DOHH2 (cell line): ENCODE results near the gene NEURL2.

Experiments used
- H3F3A ChIP-seq: fragments of 200-600 bp; sonication (generic), shearing (Covaris generic); 2 replicates; pipeline ENCODE4 v1.6.0; 2016; ENCODE audit warnings: antibody characterized with exemption, mild to moderate bottlenecking; ENCODE audit not compliant: control insufficient read depth, insufficient read depth
- H3K27ac ChIP-seq: fragments of 200-600 bp; sonication (generic); 2 replicates; pipeline ENCODE4 v1.5.1; 2014; ENCODE audit warnings: low read depth, mild to moderate bottlenecking, low read length, moderate library complexity
- H3K27me3 ChIP-seq: fragments of 200-600 bp; sonication (generic); 2 replicates; pipeline ENCODE4 v1.6.1; 2014; ENCODE audit warnings: mild to moderate bottlenecking, low read length, mixed read lengths; ENCODE audit not compliant: control insufficient read depth
- H3K36me3 ChIP-seq: fragments of 200-600 bp; sonication (generic); 2 replicates; pipeline ENCODE4 v1.6.1; 2014; ENCODE audit warnings: mild to moderate bottlenecking, low read length, moderate library complexity, mixed read lengths; ENCODE audit not compliant: control insufficient read depth
- H3K4me1 ChIP-seq: fragments of 200-600 bp; sonication (generic); 2 replicates; pipeline ENCODE4 v1.6.1; 2014; ENCODE audit warnings: mild to moderate bottlenecking, low read length, mixed read lengths; ENCODE audit not compliant: control insufficient read depth
- H3K4me2 ChIP-seq: fragments of 200-600 bp; sonication (generic); 2 replicates; pipeline ENCODE4 v1.6.0; 2014; ENCODE audit warnings: mild to moderate bottlenecking, low read length, moderate library complexity
- H3K4me3 ChIP-seq: fragments of 200-600 bp; sonication (generic); 2 replicates; pipeline ENCODE4 v1.5.1; 2014; ENCODE audit warnings: mild to moderate bottlenecking, low read length, mixed read lengths
- H3K79me2 ChIP-seq: fragments of 200-600 bp; sonication (generic); 2 replicates; pipeline ENCODE4 v1.6.1; 2014; ENCODE audit warnings: mild to moderate bottlenecking, low read length, mixed read lengths; ENCODE audit not compliant: control insufficient read depth
- H3K9me2 ChIP-seq: fragments of 200-600 bp; sonication (generic); replicated peaks from 2 replicates; pipeline ENCODE4 v1.6.1; 2014; ENCODE audit warnings: mild to moderate bottlenecking, low read length, mixed read lengths; ENCODE audit not compliant: control insufficient read depth
- H3K9me3 ChIP-seq: fragments of 200-600 bp; sonication (generic); 2 replicates; pipeline ENCODE4 v1.6.1; 2014; ENCODE audit warnings: antibody characterized with exemption, low read length, mixed read lengths; ENCODE audit not compliant: control insufficient read depth, insufficient read depth
- H4K20me1 ChIP-seq: fragments of 200-600 bp; sonication (generic); 2 replicates; pipeline ENCODE4 v1.6.0; 2014; ENCODE audit warnings: low read depth, mild to moderate bottlenecking, antibody characterized with exemption, low read length, moderate library complexity; ENCODE audit not compliant: control insufficient read depth, insufficient read depth
- EZH2phosphoT487 ChIP-seq: fragments of 200-600 bp; sonication (generic); IDR thresholded peaks from 2 replicates; pipeline ENCODE4 v1.6.1; 2017; ENCODE audit warnings: borderline replicate concordance, mild to moderate bottlenecking, antibody characterized with exemption, low read length, moderate library complexity, mixed read lengths
- TF ChIP-seq, protein P1 (sequence below): fragments of 200-600 bp; sonication (generic); IDR thresholded peaks from one replicate; pipeline ENCODE4 v1.5.1; 2014; ENCODE audit warnings: antibody characterized with exemption, mild to moderate bottlenecking, low read depth, low read length; ENCODE audit not compliant: poor library complexity, severe bottlenecking

The NEURL2 gene

GRCh38 chr20:45927071-45927878, 36.3 kb upstream of the NEURL2 start:
- Histone ChIP-seq H3F3A (no peaks in the 10 kb centered on the region), H3K4me2 (no peak overlapping the region), H3K27ac (no peak overlapping the region), H4K20me1 (no peaks in the 10 kb centered on the region), H3K9me3 (no peaks in the 10 kb centered on the region), H3K27me3 (no peaks in the 10 kb centered on the region), H3K9me2 (no peaks in the 10 kb centered on the region), H3K4me1 (no peaks in the 10 kb centered on the region), H3K4me3 (no peak overlapping the region), H3K79me2 (no peaks in the 10 kb centered on the region), H3K36me3 (no peaks in the 10 kb centered on the region)
- TF ChIP-seq, protein P1, sequence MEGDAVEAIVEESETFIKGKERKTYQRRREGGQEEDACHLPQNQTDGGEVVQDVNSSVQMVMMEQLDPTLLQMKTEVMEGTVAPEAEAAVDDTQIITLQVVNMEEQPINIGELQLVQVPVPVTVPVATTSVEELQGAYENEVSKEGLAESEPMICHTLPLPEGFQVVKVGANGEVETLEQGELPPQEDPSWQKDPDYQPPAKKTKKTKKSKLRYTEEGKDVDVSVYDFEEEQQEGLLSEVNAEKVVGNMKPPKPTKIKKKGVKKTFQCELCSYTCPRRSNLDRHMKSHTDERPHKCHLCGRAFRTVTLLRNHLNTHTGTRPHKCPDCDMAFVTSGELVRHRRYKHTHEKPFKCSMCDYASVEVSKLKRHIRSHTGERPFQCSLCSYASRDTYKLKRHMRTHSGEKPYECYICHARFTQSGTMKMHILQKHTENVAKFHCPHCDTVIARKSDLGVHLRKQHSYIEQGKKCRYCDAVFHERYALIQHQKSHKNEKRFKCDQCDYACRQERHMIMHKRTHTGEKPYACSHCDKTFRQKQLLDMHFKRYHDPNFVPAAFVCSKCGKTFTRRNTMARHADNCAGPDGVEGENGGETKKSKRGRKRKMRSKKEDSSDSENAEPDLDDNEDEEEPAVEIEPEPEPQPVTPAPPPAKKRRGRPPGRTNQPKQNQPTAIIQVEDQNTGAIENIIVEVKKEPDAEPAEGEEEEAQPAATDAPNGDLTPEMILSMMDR: no peak
- no peak for TF ChIP-seq EZH2phosphoT487

- Histone ChIP-seq H3F3A (no peaks in the 10 kb centered on the region), H4K20me1 (no peaks in the 10 kb centered on the region), H3K9me3 (no peaks in the 10 kb centered on the region), H3K27me3 (peaks cover 2% of the 10 kb centered on the region), H3K27ac (no peak overlapping the region), H3K4me1 (no peaks in the 10 kb centered on the region), H3K36me3 (no peaks in the 10 kb centered on the region), H3K4me2 (no peak overlapping the region), H3K9me2 (no peaks in the 10 kb centered on the region), H3K79me2 (no peaks in the 10 kb centered on the region), H3K4me3 (no peak overlapping the region)
- no peak for TF ChIP-seq EZH2phosphoT487
- TF ChIP-seq, protein P1: no peak
Observed at GRCh38 chr20:45926731-45927070, 35.7 kb upstream of the NEURL2 start.

DNA sequence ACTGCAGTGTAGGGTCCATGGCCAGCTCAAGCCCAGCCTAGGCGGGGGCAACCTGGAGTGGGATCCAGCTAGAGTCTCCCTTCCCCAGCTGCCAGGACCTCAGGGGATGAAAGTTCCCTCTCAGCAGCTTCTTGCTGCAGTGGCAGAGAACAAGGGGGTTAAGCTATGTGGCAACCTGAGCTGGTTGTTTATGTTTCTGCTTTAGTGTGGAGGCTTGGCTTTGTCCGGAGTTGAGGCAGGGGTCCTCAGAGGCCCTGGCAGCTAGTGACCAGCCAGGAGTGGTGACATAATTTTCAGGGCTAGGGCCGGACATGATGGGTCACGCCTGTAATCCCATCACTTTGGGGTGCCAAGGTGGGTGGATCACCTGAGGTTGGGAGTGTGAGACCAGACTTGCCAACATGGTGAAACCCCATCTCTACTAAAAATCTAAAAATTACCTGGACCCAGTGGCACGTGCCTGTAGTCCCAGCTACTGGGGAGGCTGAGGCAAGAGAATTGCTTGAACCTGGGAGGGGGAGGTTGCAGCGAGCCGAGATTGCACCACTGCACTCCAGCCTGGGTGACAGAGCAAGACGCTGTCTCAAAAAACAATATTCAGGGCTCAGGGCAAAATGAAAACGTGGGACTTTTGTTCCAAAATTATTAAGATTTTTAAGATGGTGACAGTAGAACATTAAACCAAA, 35.0 kb upstream of the NEURL2 start:
- Histone ChIP-seq H3K27ac (no peak overlapping the region), H3F3A (no peaks in the 10 kb centered on the region), H3K9me3 (no peaks in the 10 kb centered on the region), H3K36me3 (no peaks in the 10 kb centered on the region), H3K4me3 (no peak overlapping the region), H3K4me2 (no peak overlapping the region), H3K27me3 (peaks cover 6% of the 10 kb centered on the region), H3K4me1 (no peaks in the 10 kb centered on the region), H4K20me1 (no peaks in the 10 kb centered on the region), H3K79me2 (no peaks in the 10 kb centered on the region), H3K9me2 (no peaks in the 10 kb centered on the region)
- TF ChIP-seq, protein P1: no peak
- TF ChIP-seq EZH2phosphoT487: no peak
